K562 (cell line): ENCODE measurements around the gene XRCC3. TPM values are rescaled to one million over a fixed set of nuclear protein-coding genes. Genes with fewer than 3 reads are reported as not detected.
A peak's percentile ranks its signal among the peaks of the same experiment; 100 is the strongest.

ENCODE experiments used
- CBFA2T3 ChIP-seq: fragments of 450-650 bp; IDR thresholded peaks from 2 replicates; pipeline ENCODE4 v1.6.1; 2017
- EHMT2 ChIP-seq: fragments of 450-650 bp; IDR thresholded peaks from 2 replicates; pipeline ENCODE4 v1.6.1; 2018; ENCODE audit warnings: antibody characterized with exemption
- ESRRB ChIP-seq: fragments of 250-450 bp; sonication (Bioruptor Pico); IDR thresholded peaks from 2 replicates; pipeline ENCODE4 v1.5.0; 2020; ENCODE audit warnings: mild to moderate bottlenecking, moderate library complexity, borderline replicate concordance
- FOXM1 ChIP-seq, 2 experiments: fragments of 450-650 bp in 1 of 2; sonication (generic) in 1 of 2; formaldehyde crosslinking in 1 of 2; IDR thresholded peaks; 2 replicates each; pipeline versions ENCODE4 v1.6.1 to v1.9.0; 2017 to 2022; ENCODE audit warnings: low read depth in 2 of 2, mild to moderate bottlenecking in 2 of 2, missing genetic modification reagents in 1 of 2, moderate library complexity in 1 of 2
- GATA2 ChIP-seq: sonication (generic); formaldehyde crosslinking; IDR thresholded peaks from 2 replicates; pipeline ENCODE4 v1.4.0; 2020; ENCODE audit warnings: mild to moderate bottlenecking, missing genetic modification reagents
- HNRNPH1 ChIP-seq: fragments of 200-400 bp; formaldehyde crosslinking; optimal IDR thresholded peaks from 2 replicates; pipeline ENCODE3; 2017; ENCODE audit warnings: low read depth, mild to moderate bottlenecking, low read length, moderate library complexity
- MYNN ChIP-seq, 2 experiments: sonication (generic); formaldehyde crosslinking in 1 of 2; IDR thresholded peaks; 2 replicates each; pipeline versions ENCODE4 v1.5.0 to v1.6.1; 2016 to 2020; ENCODE audit warnings: antibody characterized with exemption in 1 of 2, missing genetic modification reagents in 1 of 2
- NCOA6 ChIP-seq: fragments of 450-650 bp; IDR thresholded peaks from 2 replicates; pipeline ENCODE4 v1.6.1; 2017; ENCODE audit warnings: mild to moderate bottlenecking
- NFE2 ChIP-seq: IDR thresholded peaks from 2 replicates; pipeline ENCODE4 v1.6.1; 2014; ENCODE audit warnings: antibody characterized with exemption, low read depth
- POLR2A ChIP-seq: fragments of 450-650 bp; conservative IDR thresholded peaks from 2 replicates; pipeline ENCODE4 v1.6.1; 2016
- POU5F1 ChIP-seq: fragments of 150-350 bp; IDR thresholded peaks from 2 replicates; pipeline ENCODE4 v1.6.1; 2014; ENCODE audit warnings: borderline replicate concordance, low read length, low read depth, mild to moderate bottlenecking; ENCODE audit not compliant: partially characterized antibody
- RUNX1 ChIP-seq: sonication (generic); IDR thresholded peaks from 2 replicates; pipeline ENCODE4 v1.6.1; 2016; ENCODE audit warnings: antibody characterized with exemption, low read depth
- STAG1 ChIP-seq: sonication (generic); formaldehyde crosslinking; IDR thresholded peaks from 2 replicates; pipeline ENCODE4 v1.5.0; 2020; ENCODE audit warnings: missing genetic modification reagents, borderline replicate concordance
- TCFL5 ChIP-seq: fragments of 250-450 bp; sonication (Bioruptor Pico); conservative IDR thresholded peaks from 2 replicates; pipeline ENCODE4 v1.6.1; 2021; ENCODE audit warnings: mild to moderate bottlenecking, moderate library complexity, matching md5 sums
- ZBTB17 ChIP-seq: fragments of 450-650 bp; formaldehyde crosslinking; IDR thresholded peaks from 2 replicates; pipeline ENCODE4 v1.4.0; 2020; ENCODE audit warnings: mild to moderate bottlenecking
- ZFPM2 ChIP-seq: fragments of 250-450 bp; sonication (Bioruptor Pico); IDR thresholded peaks from 2 replicates; pipeline ENCODE4 v1.5.1; 2022; ENCODE audit warnings: mild to moderate bottlenecking
- ZNF165 ChIP-seq: fragments of 250-450 bp; sonication (Bioruptor Pico); IDR thresholded peaks from 2 replicates; pipeline ENCODE4 v1.4.0; 2020; ENCODE audit warnings: borderline replicate concordance
- polyA plus RNA-seq, 8 experiments: library from polyadenylated mRNA; depleted of rRNA in 4 of 8; stranded (reverse) in 5 of 8; unstranded in 3 of 8; fragments of >200 nt; fragmentation: Nextera tagmentation in 2 of 8; fragmentation: Illumina TruSeq in 1 of 8; extraction: Ambion mirVana in 2 of 8; extraction: Trizol in 1 of 8; gene quantifications; 2 replicates each; pipeline versions ENCODE4 v1.2.1 to v1.2.3, GENCODE V29; 2011 to 2014; ENCODE audit warnings: inconsistent platforms in 1 of 8, missing spikeins in 1 of 8
- total RNA-seq, 7 experiments: library from RNA; depleted of rRNA in 6 of 7; stranded (reverse); fragments of >200 nt in 6 of 7; fragmentation: Illumina TruSeq in 2 of 7; extraction: Trizol in 2 of 7; gene quantifications; 2 replicates each; pipeline versions ENCODE4 v1.2.1 to v1.2.3, GENCODE V29; 2011 to 2021; ENCODE audit warnings: low replicate concordance in 1 of 7
- TF ChIP-seq, protein P1 (sequence below): fragments of 450-650 bp; IDR thresholded peaks from 2 replicates; pipeline ENCODE4 v1.6.1; 2016; ENCODE audit warnings: mild to moderate bottlenecking
- TF ChIP-seq, protein P2 (sequence below): sonication (generic); formaldehyde crosslinking; IDR thresholded peaks from 2 replicates; pipeline ENCODE4 v1.8.1; 2023; ENCODE audit warnings: mild to moderate bottlenecking, missing genetic modification reagents, moderate library complexity
- TF ChIP-seq, protein P3 (sequence below): sonication (generic); formaldehyde crosslinking; IDR thresholded peaks from 2 replicates; pipeline ENCODE4 v1.8.1; 2023; ENCODE audit warnings: mild to moderate bottlenecking, missing genetic modification reagents
- TF ChIP-seq, protein P4 (sequence below): sonication (generic); formaldehyde crosslinking; IDR thresholded peaks from 2 replicates; pipeline ENCODE4 v1.8.0; 2023; ENCODE audit warnings: mild to moderate bottlenecking, missing genetic modification reagents

XRCC3 gene
- total and polyA plus RNA-seq, 9 of the 15 experiments (the other 6 are each of a cell fraction or from before 2014, with no cell fraction given) = 0.34 to 59.3 (median 30.3) TPM

DNA sequence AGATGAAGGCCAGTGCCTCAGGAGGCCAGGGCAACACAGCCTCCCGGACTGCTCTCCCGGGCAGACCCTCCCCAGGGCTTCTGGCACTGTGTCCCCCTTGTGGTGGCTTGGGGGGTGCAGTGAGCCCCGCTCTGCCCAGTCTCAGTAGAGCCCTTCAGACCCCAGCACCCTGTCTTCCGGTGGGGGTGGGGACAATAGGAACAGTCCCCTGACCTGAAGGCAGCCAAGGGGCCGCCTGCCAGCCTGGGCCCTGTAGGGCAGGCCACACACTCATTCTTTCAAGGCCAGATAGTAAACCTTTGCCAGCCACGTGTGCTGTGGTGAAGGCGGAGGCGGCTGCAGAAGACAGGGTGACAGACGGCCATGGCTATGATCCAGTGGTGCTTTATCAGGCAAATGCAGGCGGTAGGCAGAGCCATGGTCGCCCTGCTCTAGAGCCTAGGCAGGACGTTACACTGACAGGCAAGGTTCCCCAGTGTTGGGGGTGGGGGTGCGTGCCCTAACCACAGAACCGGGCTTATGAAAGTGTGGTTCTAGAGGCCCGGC, 15.3 kb upstream of the XRCC3 start (continued):
- TF ChIP-seq, protein P1, sequence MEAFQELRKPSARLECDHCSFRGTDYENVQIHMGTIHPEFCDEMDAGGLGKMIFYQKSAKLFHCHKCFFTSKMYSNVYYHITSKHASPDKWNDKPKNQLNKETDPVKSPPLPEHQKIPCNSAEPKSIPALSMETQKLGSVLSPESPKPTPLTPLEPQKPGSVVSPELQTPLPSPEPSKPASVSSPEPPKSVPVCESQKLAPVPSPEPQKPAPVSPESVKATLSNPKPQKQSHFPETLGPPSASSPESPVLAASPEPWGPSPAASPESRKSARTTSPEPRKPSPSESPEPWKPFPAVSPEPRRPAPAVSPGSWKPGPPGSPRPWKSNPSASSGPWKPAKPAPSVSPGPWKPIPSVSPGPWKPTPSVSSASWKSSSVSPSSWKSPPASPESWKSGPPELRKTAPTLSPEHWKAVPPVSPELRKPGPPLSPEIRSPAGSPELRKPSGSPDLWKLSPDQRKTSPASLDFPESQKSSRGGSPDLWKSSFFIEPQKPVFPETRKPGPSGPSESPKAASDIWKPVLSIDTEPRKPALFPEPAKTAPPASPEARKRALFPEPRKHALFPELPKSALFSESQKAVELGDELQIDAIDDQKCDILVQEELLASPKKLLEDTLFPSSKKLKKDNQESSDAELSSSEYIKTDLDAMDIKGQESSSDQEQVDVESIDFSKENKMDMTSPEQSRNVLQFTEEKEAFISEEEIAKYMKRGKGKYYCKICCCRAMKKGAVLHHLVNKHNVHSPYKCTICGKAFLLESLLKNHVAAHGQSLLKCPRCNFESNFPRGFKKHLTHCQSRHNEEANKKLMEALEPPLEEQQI = no peak
- TF ChIP-seq, protein P2, sequence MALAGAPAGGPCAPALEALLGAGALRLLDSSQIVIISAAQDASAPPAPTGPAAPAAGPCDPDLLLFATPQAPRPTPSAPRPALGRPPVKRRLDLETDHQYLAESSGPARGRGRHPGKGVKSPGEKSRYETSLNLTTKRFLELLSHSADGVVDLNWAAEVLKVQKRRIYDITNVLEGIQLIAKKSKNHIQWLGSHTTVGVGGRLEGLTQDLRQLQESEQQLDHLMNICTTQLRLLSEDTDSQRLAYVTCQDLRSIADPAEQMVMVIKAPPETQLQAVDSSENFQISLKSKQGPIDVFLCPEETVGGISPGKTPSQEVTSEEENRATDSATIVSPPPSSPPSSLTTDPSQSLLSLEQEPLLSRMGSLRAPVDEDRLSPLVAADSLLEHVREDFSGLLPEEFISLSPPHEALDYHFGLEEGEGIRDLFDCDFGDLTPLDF (CRISPR knock-in tag) = no peak
- TF ChIP-seq FOXM1 (IDR thresholded peaks at IDR 0.05; ENCODE audit: low read depth) (no peak), FOXM1 (CRISPR knock-in tag; IDR thresholded peaks at IDR 0.05; ENCODE audit: low read depth) (no peak), HNRNPH1 (no peak), NCOA6 (no peak), STAG1 (CRISPR knock-in tag) (no peak), TCFL5 (no peak), ESRRB (CRISPR knock-in tag) (no peak), ZNF165 (CRISPR knock-in tag) (no peak), MYNN (IDR thresholded peaks at IDR 0.05) (peak; percentile 70), MYNN (CRISPR knock-in tag; IDR thresholded peaks at IDR 0.05) (no peak), RUNX1 (no peak), ZFPM2 (CRISPR knock-in tag) (no peak), POU5F1 (no peak), EHMT2 (no peak), POLR2A (no peak), NFE2 (no peak), ZBTB17 (no peak), GATA2 (CRISPR knock-in tag) (peak; percentile 64; the same call in 1 of the 2 replicates), CBFA2T3 (peak; percentile 90)
- TF ChIP-seq, protein P3, sequence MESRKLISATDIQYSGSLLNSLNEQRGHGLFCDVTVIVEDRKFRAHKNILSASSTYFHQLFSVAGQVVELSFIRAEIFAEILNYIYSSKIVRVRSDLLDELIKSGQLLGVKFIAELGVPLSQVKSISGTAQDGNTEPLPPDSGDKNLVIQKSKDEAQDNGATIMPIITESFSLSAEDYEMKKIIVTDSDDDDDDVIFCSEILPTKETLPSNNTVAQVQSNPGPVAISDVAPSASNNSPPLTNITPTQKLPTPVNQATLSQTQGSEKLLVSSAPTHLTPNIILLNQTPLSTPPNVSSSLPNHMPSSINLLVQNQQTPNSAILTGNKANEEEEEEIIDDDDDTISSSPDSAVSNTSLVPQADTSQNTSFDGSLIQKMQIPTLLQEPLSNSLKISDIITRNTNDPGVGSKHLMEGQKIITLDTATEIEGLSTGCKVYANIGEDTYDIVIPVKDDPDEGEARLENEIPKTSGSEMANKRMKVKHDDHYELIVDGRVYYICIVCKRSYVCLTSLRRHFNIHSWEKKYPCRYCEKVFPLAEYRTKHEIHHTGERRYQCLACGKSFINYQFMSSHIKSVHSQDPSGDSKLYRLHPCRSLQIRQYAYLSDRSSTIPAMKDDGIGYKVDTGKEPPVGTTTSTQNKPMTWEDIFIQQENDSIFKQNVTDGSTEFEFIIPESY (CRISPR knock-in tag) = no peak
- TF ChIP-seq, protein P4, sequence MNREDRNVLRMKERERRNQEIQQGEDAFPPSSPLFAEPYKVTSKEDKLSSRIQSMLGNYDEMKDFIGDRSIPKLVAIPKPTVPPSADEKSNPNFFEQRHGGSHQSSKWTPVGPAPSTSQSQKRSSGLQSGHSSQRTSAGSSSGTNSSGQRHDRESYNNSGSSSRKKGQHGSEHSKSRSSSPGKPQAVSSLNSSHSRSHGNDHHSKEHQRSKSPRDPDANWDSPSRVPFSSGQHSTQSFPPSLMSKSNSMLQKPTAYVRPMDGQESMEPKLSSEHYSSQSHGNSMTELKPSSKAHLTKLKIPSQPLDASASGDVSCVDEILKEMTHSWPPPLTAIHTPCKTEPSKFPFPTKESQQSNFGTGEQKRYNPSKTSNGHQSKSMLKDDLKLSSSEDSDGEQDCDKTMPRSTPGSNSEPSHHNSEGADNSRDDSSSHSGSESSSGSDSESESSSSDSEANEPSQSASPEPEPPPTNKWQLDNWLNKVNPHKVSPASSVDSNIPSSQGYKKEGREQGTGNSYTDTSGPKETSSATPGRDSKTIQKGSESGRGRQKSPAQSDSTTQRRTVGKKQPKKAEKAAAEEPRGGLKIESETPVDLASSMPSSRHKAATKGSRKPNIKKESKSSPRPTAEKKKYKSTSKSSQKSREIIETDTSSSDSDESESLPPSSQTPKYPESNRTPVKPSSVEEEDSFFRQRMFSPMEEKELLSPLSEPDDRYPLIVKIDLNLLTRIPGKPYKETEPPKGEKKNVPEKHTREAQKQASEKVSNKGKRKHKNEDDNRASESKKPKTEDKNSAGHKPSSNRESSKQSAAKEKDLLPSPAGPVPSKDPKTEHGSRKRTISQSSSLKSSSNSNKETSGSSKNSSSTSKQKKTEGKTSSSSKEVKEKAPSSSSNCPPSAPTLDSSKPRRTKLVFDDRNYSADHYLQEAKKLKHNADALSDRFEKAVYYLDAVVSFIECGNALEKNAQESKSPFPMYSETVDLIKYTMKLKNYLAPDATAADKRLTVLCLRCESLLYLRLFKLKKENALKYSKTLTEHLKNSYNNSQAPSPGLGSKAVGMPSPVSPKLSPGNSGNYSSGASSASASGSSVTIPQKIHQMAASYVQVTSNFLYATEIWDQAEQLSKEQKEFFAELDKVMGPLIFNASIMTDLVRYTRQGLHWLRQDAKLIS (CRISPR knock-in tag) = no peak
